SW480 (cell line): ENCODE data around the gene MRPL30.
"Not testable (repeated sequence)": the region's sequence is repeated elsewhere in the genome, so short reads cannot be mapped to it uniquely, and the experiment has no call there.

Experiments used
- DNase-seq: peaks from one replicate; pipeline ENCODE4 v3.0.0-alpha.2; 2016; ENCODE audit warnings: low spot score

Gene MRPL30

GRCh38 chr2:99180755-99181623 lies at the start of gene MRPL30, which contains the start of gene MITD1:
Gene MRPL30, plus strand, starts transcription at chr2:99181184. Its CDS starts 5,020 bp downstream, at chr2:99186204.
Gene MITD1, minus strand, starts transcription at chr2:99181058. Its CDS starts 77 bp downstream, at chr2:99180981.
- DNase-seq, result peak; percentile 97

GRCh38 chr2:99135044-99135556 lies 45.9 kb upstream of the MRPL30 start:
- DNase-seq, result not testable (repeated sequence)

- DNase-seq, result no peak
Measured at GRCh38 chr2:99139003-99139402, 42.0 kb upstream of the MRPL30 start.

GRCh38 chr2:99140056-99140859 lies 40.7 kb upstream of the MRPL30 start:
- no peak for DNase-seq

GRCh38 chr2:99140860-99141109 lies 40.2 kb upstream of the MRPL30 start:
- DNase-seq, result no peak

GRCh38 chr2:99141110-99142108 lies 39.6 kb upstream of the MRPL30 start, which contains the start of gene C2orf15:
Gene C2orf15, plus strand, starts transcription at chr2:99141707. Its CDS starts 8,852 bp downstream, at chr2:99150559.
- DNase-seq, result peak; percentile 98

- no peak for DNase-seq
Measured at GRCh38 chr2:99150706-99151105, 30.3 kb upstream of the MRPL30 start.

GRCh38 chr2:99152199-99152895 lies 28.6 kb upstream of the MRPL30 start:
- DNase-seq, result no peak

- no peak for DNase-seq
Measured at GRCh38 chr2:99153921-99154604, 26.9 kb upstream of the MRPL30 start.

- DNase-seq, result peak; percentile 91
Measured at GRCh38 chr2:99154643-99155536, 26.1 kb upstream of the MRPL30 start, which contains the start of the genes LIPT1 and TSGA10. Gene LIPT1, plus strand, starts transcription at chr2:99154967. Its CDS starts 6,991 bp downstream, at chr2:99161958. Gene TSGA10, minus strand, starts transcription at chr2:99154942. Its CDS starts 45,503 bp downstream, at chr2:99109439.

GRCh38 chr2:99156891-99157290 lies 24.1 kb upstream of the MRPL30 start:
- DNase-seq, result no peak

GRCh38 chr2:99158599-99158998 lies 22.4 kb upstream of the MRPL30 start:
- no peak for DNase-seq

- DNase-seq, result no peak
Measured at GRCh38 chr2:99159594-99159993, 21.4 kb upstream of the MRPL30 start.

GRCh38 chr2:99166218-99166617 lies 14.8 kb upstream of the MRPL30 start:
- no peak for DNase-seq

- no peak for DNase-seq
Measured at GRCh38 chr2:99169534-99169933, 11.4 kb upstream of the MRPL30 start.

- DNase-seq, result no peak
Measured at GRCh38 chr2:99171377-99172140, 9.4 kb upstream of the MRPL30 start.

- peak; percentile 37 for DNase-seq
Measured at GRCh38 chr2:99181624-99182000, 628 bp downstream of the MRPL30 start.

GRCh38 chr2:99183025-99183424 lies 2.0 kb downstream of the MRPL30 start:
- DNase-seq, result no peak
